HG03097 (cell line): ENCODE results near the gene BCL7A.
"Not testable (repeated sequence)": the region's sequence is repeated elsewhere in the genome, so short reads cannot be mapped to it uniquely, and the experiment has no call there.

ENCODE experiments used
- ATAC-seq: cut with Tn5 transposase; IDR thresholded peaks from one replicate; pipeline ENCODE4 v1.9.1; 2021; ENCODE audit not compliant: unreplicated experiment, low FRiP score

The BCL7A gene

GRCh38 chr12:122050706-122051105 is 29.0 kb downstream of the BCL7A start:
- no peak for ATAC-seq

GRCh38 chr12:122051231-122051876 is 29.7 kb downstream of the BCL7A start:
- no peak for ATAC-seq

- ATAC-seq, result no peak
Observed at GRCh38 chr12:122052285-122052684, 30.6 kb downstream of the BCL7A start.

GRCh38 chr12:122054842-122055520 is 33.3 kb downstream of the BCL7A start:
- no peak for ATAC-seq

- ATAC-seq, result not testable (repeated sequence)
Observed at GRCh38 chr12:122056406-122056805, 34.7 kb downstream of the BCL7A start.

GRCh38 chr12:122057007-122057735 is 35.5 kb downstream of the BCL7A start:
- ATAC-seq, result no peak

GRCh38 chr12:122057769-122058168 is 36.1 kb downstream of the BCL7A start:
- no peak for ATAC-seq

GRCh38 chr12:122058549-122059149 is 37.0 kb downstream of the BCL7A start:
- ATAC-seq, result no peak

GRCh38 chr12:122059203-122059960 is 37.7 kb downstream of the BCL7A start:
- ATAC-seq, result no peak

- no peak for ATAC-seq
Observed at GRCh38 chr12:122060081-122060501, 38.4 kb downstream of the BCL7A start.

GRCh38 chr12:122061253-122061652 is 39.6 kb downstream of the BCL7A start:
- ATAC-seq, result no peak

GRCh38 chr12:122062832-122063693 is 41.4 kb downstream of the BCL7A start:
- no peak for ATAC-seq

GRCh38 chr12:122063694-122064024 is 42.0 kb downstream of the BCL7A start:
- no peak for ATAC-seq

- ATAC-seq, result no peak
Observed at GRCh38 chr12:122064025-122064777, 42.5 kb downstream of the BCL7A start.

- ATAC-seq, result no peak
Observed at GRCh38 chr12:122064780-122065588, 43.3 kb downstream of the BCL7A start.

GRCh38 chr12:122067548-122067947 is 45.9 kb downstream of the BCL7A start:
- ATAC-seq, result no peak

- peak; percentile 86 for ATAC-seq
Observed at GRCh38 chr12:122067966-122068365, 46.3 kb downstream of the BCL7A start.
